K562 (cell line): Measurements from ENCODE around the gene ZFAND3. TPM values are rescaled to one million over a fixed set of nuclear protein-coding genes. Genes with fewer than 3 reads are reported as not detected.

Source experiments
- ASH1L ChIP-seq: fragments of 450-650 bp; IDR thresholded peaks from 2 replicates; pipeline ENCODE4 v1.6.1; 2018; ENCODE audit warnings: borderline replicate concordance, mild to moderate bottlenecking, low read depth; ENCODE audit not compliant: partially characterized antibody
- BRCA1 ChIP-seq, 2 experiments: fragments of 450-650 bp in 1 of 2; sonication (generic) in 1 of 2; formaldehyde crosslinking in 1 of 2; IDR thresholded peaks; 2 replicates each; pipeline versions ENCODE4 v1.5.0 to v1.6.1; 2017 to 2020; ENCODE audit warnings: mild to moderate bottlenecking in 1 of 2, missing genetic modification reagents in 1 of 2
- FOXA3 ChIP-seq, 2 experiments: fragments of 450-650 bp in 1 of 2; sonication (generic) in 1 of 2; formaldehyde crosslinking; IDR thresholded peaks in 1 of 2; conservative IDR thresholded peaks in 1 of 2; 2 replicates each; pipeline versions ENCODE4 v1.4.0 to v1.8.0; 2020 to 2022; ENCODE audit warnings: mild to moderate bottlenecking in 2 of 2, missing genetic modification reagents in 1 of 2
- FOXJ2 ChIP-seq: fragments of 200-800 bp; sonication (Bioruptor generic); IDR thresholded peaks from 2 replicates; pipeline ENCODE4 v1.6.1; 2016; ENCODE audit warnings: missing genetic modification characterization, missing compliant biosample characterization
- GATAD2B ChIP-seq: fragments of 450-650 bp; IDR thresholded peaks from 2 replicates; pipeline ENCODE4 v1.6.1; 2017; ENCODE audit warnings: mild to moderate bottlenecking, borderline replicate concordance
- HCFC1 ChIP-seq: IDR thresholded peaks from 2 replicates; pipeline ENCODE4 v1.6.1; 2012; ENCODE audit warnings: low read depth, low read length, improper control_type of control experiment
- HNRNPH1 ChIP-seq: fragments of 200-400 bp; formaldehyde crosslinking; optimal IDR thresholded peaks from 2 replicates; pipeline ENCODE3; 2017; ENCODE audit warnings: low read depth, mild to moderate bottlenecking, low read length, moderate library complexity
- KLF1 ChIP-seq: fragments of 450-650 bp; IDR thresholded peaks from 2 replicates; pipeline ENCODE4 v1.6.1; 2016; ENCODE audit warnings: missing genetic modification characterization, missing compliant biosample characterization
- NBN ChIP-seq: fragments of 450-650 bp; IDR thresholded peaks from 2 replicates; pipeline ENCODE4 v1.6.1; 2016; ENCODE audit warnings: low read depth, mild to moderate bottlenecking
- NCOA4 ChIP-seq: fragments of 450-650 bp; IDR thresholded peaks from 2 replicates; pipeline ENCODE4 v1.6.1; 2018; ENCODE audit warnings: mild to moderate bottlenecking; ENCODE audit not compliant: partially characterized antibody
- NFRKB ChIP-seq: fragments of 450-650 bp; IDR thresholded peaks from 2 replicates; pipeline ENCODE4 v1.6.1; 2016; ENCODE audit warnings: low read depth
- PML ChIP-seq: IDR thresholded peaks from 2 replicates; pipeline ENCODE4 v1.6.1; 2012; ENCODE audit warnings: low read length, inconsistent platforms
- POLR2A ChIP-seq: fragments of 450-650 bp; conservative IDR thresholded peaks from 2 replicates; pipeline ENCODE4 v1.6.1; 2016
- POLR2H ChIP-seq: IDR thresholded peaks from 2 replicates; pipeline ENCODE4 v1.6.1; 2016; ENCODE audit warnings: missing genetic modification characterization, low read depth, mild to moderate bottlenecking, control low read depth, missing compliant biosample characterization, moderate library complexity
- RBM14 ChIP-seq: fragments of 200-400 bp; formaldehyde crosslinking; IDR thresholded peaks from 2 replicates; pipeline ENCODE4 v1.6.1; 2018; ENCODE audit warnings: low read depth, mild to moderate bottlenecking, low read length, moderate library complexity, borderline replicate concordance; ENCODE audit not compliant: insufficient read depth
- TEAD2 ChIP-seq: fragments of 450-650 bp; IDR thresholded peaks from 2 replicates; pipeline ENCODE4 v1.6.1; 2016; ENCODE audit warnings: missing genetic modification characterization, control low read depth, missing compliant biosample characterization
- TRIM24 ChIP-seq, 2 experiments: fragments of 450-650 bp; IDR thresholded peaks; 2 replicates each; pipeline ENCODE4 v1.6.1; 2016
- WHSC1 ChIP-seq: IDR thresholded peaks from one replicate; pipeline ENCODE4 v1.6.1; 2012; ENCODE audit warnings: low read length, control low read depth, inconsistent platforms
- polyA plus RNA-seq, 8 experiments: library from polyadenylated mRNA; depleted of rRNA in 4 of 8; stranded (reverse) in 5 of 8; unstranded in 3 of 8; fragments of >200 nt; fragmentation: Nextera tagmentation in 2 of 8; fragmentation: Illumina TruSeq in 1 of 8; extraction: Ambion mirVana in 2 of 8; extraction: Trizol in 1 of 8; gene quantifications; 2 replicates each; pipeline versions ENCODE4 v1.2.1 to v1.2.3, GENCODE V29; 2011 to 2014; ENCODE audit warnings: inconsistent platforms in 1 of 8, missing spikeins in 1 of 8
- total RNA-seq, 7 experiments: library from RNA; depleted of rRNA in 6 of 7; stranded (reverse); fragments of >200 nt in 6 of 7; fragmentation: Illumina TruSeq in 2 of 7; extraction: Trizol in 2 of 7; gene quantifications; 2 replicates each; pipeline versions ENCODE4 v1.2.1 to v1.2.3, GENCODE V29; 2011 to 2021; ENCODE audit warnings: low replicate concordance in 1 of 7
- TF ChIP-seq, protein P1 (sequence below), 2 experiments: fragments of 450-650 bp in 1 of 2; sonication (generic) in 1 of 2; formaldehyde crosslinking in 1 of 2; IDR thresholded peaks in 1 of 2; conservative IDR thresholded peaks in 1 of 2; 2 replicates each; pipeline versions ENCODE4 v1.6.1 to v1.8.1; 2016 to 2023; ENCODE audit warnings: mild to moderate bottlenecking in 2 of 2, moderate library complexity in 2 of 2, inconsistent platforms in 1 of 2, missing genetic modification reagents in 1 of 2
- TF ChIP-seq, protein P2 (sequence below): fragments of 200-800 bp; sonication (Bioruptor generic); IDR thresholded peaks from 2 replicates; pipeline ENCODE4 v1.6.1; 2017; ENCODE audit warnings: missing genetic modification characterization, missing compliant biosample characterization
- TF ChIP-seq, protein P3 (sequence below): fragments of 250-450 bp; sonication (Bioruptor Pico); IDR thresholded peaks from 2 replicates; pipeline ENCODE4 v1.8.0; 2022; ENCODE audit warnings: inconsistent platforms, mild to moderate bottlenecking, moderate library complexity, borderline replicate concordance
- TF ChIP-seq, protein P4 (sequence below): fragments of 250-450 bp; sonication (Bioruptor Pico); IDR thresholded peaks from 2 replicates; pipeline ENCODE4 v1.5.0; 2022; ENCODE audit warnings: mild to moderate bottlenecking

The ZFAND3 gene
- total and polyA plus RNA-seq, 9 of the 15 experiments (the other 6 are each of a cell fraction or from before 2014, with no cell fraction given) = 0.81 to 26.6 (median 11.8) TPM

DNA sequence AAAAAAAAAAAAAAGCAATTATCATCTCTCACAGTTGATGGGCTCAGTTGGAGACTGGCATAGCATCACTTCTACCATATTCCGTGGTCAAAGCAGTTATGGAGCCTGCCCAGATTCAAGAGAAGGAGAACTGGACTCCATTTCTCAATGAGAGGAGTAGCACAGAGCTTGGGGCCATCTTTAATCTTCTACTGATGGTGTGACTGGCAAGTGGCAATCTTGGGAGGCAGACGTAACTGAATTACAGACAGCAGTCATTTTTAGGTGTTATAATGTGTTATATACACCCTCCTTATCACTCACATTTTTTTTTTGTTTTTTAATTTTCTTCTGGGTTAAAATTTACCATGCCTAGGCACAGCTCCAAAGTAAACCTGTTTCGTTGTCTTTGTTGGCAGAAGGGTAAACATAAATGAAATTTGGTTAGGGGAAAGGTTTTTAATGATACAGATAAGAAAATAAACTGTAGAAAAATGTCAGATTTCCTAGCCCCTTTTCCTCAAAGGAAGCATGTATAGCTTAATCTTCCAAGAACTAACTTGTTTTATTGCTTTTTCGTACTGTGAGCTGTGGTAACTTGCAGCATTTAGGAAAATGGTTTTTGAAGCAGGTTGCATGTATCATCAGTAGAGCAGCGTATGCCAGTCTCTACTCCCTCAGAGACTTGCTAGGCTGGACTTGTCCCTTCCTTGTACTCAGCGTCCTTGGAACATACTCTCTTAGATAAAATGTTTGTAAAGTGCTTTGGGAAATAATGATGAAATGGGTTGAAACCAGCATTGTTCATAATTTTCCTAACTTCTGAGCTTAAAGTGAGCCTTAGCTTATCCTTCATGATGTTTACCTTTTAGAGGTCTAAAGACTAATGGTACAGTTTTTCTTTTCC, 25.7 kb downstream of the ZFAND3 start (continued):
- no peak for TF ChIP-seq NCOA4
- TF ChIP-seq, protein P1, sequence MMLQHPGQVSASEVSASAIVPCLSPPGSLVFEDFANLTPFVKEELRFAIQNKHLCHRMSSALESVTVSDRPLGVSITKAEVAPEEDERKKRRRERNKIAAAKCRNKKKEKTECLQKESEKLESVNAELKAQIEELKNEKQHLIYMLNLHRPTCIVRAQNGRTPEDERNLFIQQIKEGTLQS (IDR thresholded peaks at IDR 0.05) = peak; percentile 73; the same call in 1 of the 2 replicates
- TF ChIP-seq, protein P1 (CRISPR knock-in tag; conservative IDR thresholded peaks at IDR 0.05) = no peak
- no peak for TF ChIP-seq RBM14
- TF ChIP-seq KLF1 (tag) = no peak
- TF ChIP-seq, protein P2, sequence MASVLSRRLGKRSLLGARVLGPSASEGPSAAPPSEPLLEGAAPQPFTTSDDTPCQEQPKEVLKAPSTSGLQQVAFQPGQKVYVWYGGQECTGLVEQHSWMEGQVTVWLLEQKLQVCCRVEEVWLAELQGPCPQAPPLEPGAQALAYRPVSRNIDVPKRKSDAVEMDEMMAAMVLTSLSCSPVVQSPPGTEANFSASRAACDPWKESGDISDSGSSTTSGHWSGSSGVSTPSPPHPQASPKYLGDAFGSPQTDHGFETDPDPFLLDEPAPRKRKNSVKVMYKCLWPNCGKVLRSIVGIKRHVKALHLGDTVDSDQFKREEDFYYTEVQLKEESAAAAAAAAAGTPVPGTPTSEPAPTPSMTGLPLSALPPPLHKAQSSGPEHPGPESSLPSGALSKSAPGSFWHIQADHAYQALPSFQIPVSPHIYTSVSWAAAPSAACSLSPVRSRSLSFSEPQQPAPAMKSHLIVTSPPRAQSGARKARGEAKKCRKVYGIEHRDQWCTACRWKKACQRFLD = 0 out of 2 replicates have a peak, but pooled peaks have one; percentile 30
- peak; percentile 55 to 91; a peak in 2 of 4 replicates for TF ChIP-seq TRIM24 (IDR thresholded peaks at IDR 0.05)
- 0 out of 2 replicates have a peak, but pooled peaks have one; percentile 29 for TF ChIP-seq NBN
- no peak for TF ChIP-seq HCFC1
- TF ChIP-seq NFRKB = no peak
- TF ChIP-seq POLR2H (tag) = peak; percentile 60
- TF ChIP-seq, protein P3, sequence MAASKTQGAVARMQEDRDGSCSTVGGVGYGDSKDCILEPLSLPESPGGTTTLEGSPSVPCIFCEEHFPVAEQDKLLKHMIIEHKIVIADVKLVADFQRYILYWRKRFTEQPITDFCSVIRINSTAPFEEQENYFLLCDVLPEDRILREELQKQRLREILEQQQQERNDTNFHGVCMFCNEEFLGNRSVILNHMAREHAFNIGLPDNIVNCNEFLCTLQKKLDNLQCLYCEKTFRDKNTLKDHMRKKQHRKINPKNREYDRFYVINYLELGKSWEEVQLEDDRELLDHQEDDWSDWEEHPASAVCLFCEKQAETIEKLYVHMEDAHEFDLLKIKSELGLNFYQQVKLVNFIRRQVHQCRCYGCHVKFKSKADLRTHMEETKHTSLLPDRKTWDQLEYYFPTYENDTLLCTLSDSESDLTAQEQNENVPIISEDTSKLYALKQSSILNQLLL (CRISPR knock-in tag) = no peak
- TF ChIP-seq GATAD2B = no peak
- TF ChIP-seq FOXJ2 (tag) = peak; percentile 33; the same call in 1 of the 2 replicates
- TF ChIP-seq POLR2A = no peak
- no peak for TF ChIP-seq WHSC1
- TF ChIP-seq, protein P4, sequence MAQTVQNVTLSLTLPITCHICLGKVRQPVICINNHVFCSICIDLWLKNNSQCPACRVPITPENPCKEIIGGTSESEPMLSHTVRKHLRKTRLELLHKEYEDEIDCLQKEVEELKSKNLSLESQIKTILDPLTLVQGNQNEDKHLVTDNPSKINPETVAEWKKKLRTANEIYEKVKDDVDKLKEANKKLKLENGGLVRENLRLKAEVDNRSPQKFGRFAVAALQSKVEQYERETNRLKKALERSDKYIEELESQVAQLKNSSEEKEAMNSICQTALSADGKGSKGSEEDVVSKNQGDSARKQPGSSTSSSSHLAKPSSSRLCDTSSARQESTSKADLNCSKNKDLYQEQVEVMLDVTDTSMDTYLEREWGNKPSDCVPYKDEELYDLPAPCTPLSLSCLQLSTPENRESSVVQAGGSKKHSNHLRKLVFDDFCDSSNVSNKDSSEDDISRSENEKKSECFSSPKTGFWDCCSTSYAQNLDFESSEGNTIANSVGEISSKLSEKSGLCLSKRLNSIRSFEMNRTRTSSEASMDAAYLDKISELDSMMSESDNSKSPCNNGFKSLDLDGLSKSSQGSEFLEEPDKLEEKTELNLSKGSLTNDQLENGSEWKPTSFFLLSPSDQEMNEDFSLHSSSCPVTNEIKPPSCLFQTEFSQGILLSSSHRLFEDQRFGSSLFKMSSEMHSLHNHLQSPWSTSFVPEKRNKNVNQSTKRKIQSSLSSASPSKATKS (CRISPR knock-in tag) = no peak
- no peak for TF ChIP-seq HNRNPH1
- TF ChIP-seq PML = no peak
- TF ChIP-seq TEAD2 (tag) = no peak
- no peak for TF ChIP-seq FOXA3 (CRISPR knock-in tag; conservative IDR thresholded peaks at IDR 0.05 in 1 of 2, IDR thresholded peaks at IDR 0.05 in 1 of 2)
- no peak for TF ChIP-seq ASH1L
- TF ChIP-seq BRCA1 (IDR thresholded peaks at IDR 0.05) = no peak
- TF ChIP-seq BRCA1 (CRISPR knock-in tag; IDR thresholded peaks at IDR 0.05) = no peak
